HG02943 (cell line): ENCODE data around the gene LRP1-AS.

Experiments used
- ATAC-seq: cut with Tn5 transposase; IDR thresholded peaks from one replicate; pipeline ENCODE4 v1.9.1; 2021; ENCODE audit warnings: mild to moderate bottlenecking, low read depth, moderate library complexity; ENCODE audit not compliant: unreplicated experiment

LRP1-AS gene

GRCh38 chr12:57161491-57161890 is 14.1 kb upstream of the LRP1-AS start:
- no peak for ATAC-seq

- no peak for ATAC-seq
Measured at GRCh38 chr12:57160741-57161140, 13.3 kb upstream of the LRP1-AS start.

GRCh38 chr12:57160040-57160439 is 12.6 kb upstream of the LRP1-AS start:
- no peak for ATAC-seq

- ATAC-seq = no peak
Measured at GRCh38 chr12:57159311-57159710, 11.9 kb upstream of the LRP1-AS start.

GRCh38 chr12:57158665-57159064 is 11.2 kb upstream of the LRP1-AS start:
- no peak for ATAC-seq

GRCh38 chr12:57158186-57158585 is 10.8 kb upstream of the LRP1-AS start:
- ATAC-seq = no peak

- no peak for ATAC-seq
Measured at GRCh38 chr12:57157588-57158173, 10.3 kb upstream of the LRP1-AS start.

- no peak for ATAC-seq
Measured at GRCh38 chr12:57156701-57157403, 9.4 kb upstream of the LRP1-AS start.

GRCh38 chr12:57154804-57155434 is 7.5 kb upstream of the LRP1-AS start:
- no peak for ATAC-seq

GRCh38 chr12:57154076-57154475 is 6.7 kb upstream of the LRP1-AS start:
- ATAC-seq = no peak

GRCh38 chr12:57153415-57153997 is 6.1 kb upstream of the LRP1-AS start:
- ATAC-seq = no peak

- ATAC-seq = no peak
Measured at GRCh38 chr12:57152639-57153038, 5.2 kb upstream of the LRP1-AS start.

- ATAC-seq = no peak
Measured at GRCh38 chr12:57151741-57152630, 4.6 kb upstream of the LRP1-AS start.

- no peak for ATAC-seq
Measured at GRCh38 chr12:57150400-57151000, 3.1 kb upstream of the LRP1-AS start.

- ATAC-seq = no peak
Measured at GRCh38 chr12:57149245-57149900, 2.0 kb upstream of the LRP1-AS start.

- no peak for ATAC-seq
Measured at GRCh38 chr12:57148469-57149244, 1.2 kb upstream of the LRP1-AS start.

- ATAC-seq = no peak
Measured at GRCh38 chr12:57146092-57146491, 1.3 kb downstream of the LRP1-AS start.

GRCh38 chr12:57145460-57146059 is 1.9 kb downstream of the LRP1-AS start:
- ATAC-seq = no peak

- ATAC-seq = no peak
Measured at GRCh38 chr12:57143454-57143853, 4.0 kb downstream of the LRP1-AS start.
